Glomerular visceral epithelial cell (primary cell): Measurements from ENCODE around the gene DDIAS.
"Not testable (repeated sequence)": the region's sequence is repeated elsewhere in the genome, so short reads cannot be mapped to it uniquely, and the experiment has no call there.

ENCODE experiments used
- DNase-seq: peaks from one replicate; pipeline ENCODE4 v3.0.0-alpha.2; 2016; ENCODE audit errors: extremely low spot score

Gene DDIAS

GRCh38 chr11:82890936-82891335 is 10.6 kb upstream of the DDIAS start:
- no peak for DNase-seq

- no peak for DNase-seq
Observed at GRCh38 chr11:82892611-82893169, 8.8 kb upstream of the DDIAS start.

- no peak for DNase-seq
Observed at GRCh38 chr11:82895437-82896091, 6.0 kb upstream of the DDIAS start.

GRCh38 chr11:82896183-82896582 is 5.4 kb upstream of the DDIAS start:
- no peak for DNase-seq

GRCh38 chr11:82898241-82898640 is 3.3 kb upstream of the DDIAS start:
- DNase-seq = no peak

- no peak for DNase-seq
Observed at GRCh38 chr11:82899186-82899820, 2.2 kb upstream of the DDIAS start.

- no peak for DNase-seq
Observed at GRCh38 chr11:82899957-82900276, 1.6 kb upstream of the DDIAS start.

GRCh38 chr11:82900277-82901164 is 1.0 kb upstream of the DDIAS start, which contains the start of gene PRCP:
Gene PRCP, minus strand, starts transcription at chr11:82900430. Its CDS starts 28 bp downstream, at chr11:82900402.
- DNase-seq = peak; percentile 91

- DNase-seq = no peak
Observed at GRCh38 chr11:82901922-82902485, 468 bp downstream of the DDIAS start.

GRCh38 chr11:82902880-82903279 is 1.3 kb downstream of the DDIAS start:
- no peak for DNase-seq

GRCh38 chr11:82903843-82904586 is 2.5 kb downstream of the DDIAS start:
- no peak for DNase-seq

GRCh38 chr11:82906236-82906635 is 4.7 kb downstream of the DDIAS start:
- peak; percentile 5 for DNase-seq

- DNase-seq = no peak
Observed at GRCh38 chr11:82906931-82907330, 5.4 kb downstream of the DDIAS start.

GRCh38 chr11:82907371-82907770 is 5.8 kb downstream of the DDIAS start:
- DNase-seq = no peak

GRCh38 chr11:82908311-82908710 is 6.8 kb downstream of the DDIAS start:
- no peak for DNase-seq

- DNase-seq = no peak
Observed at GRCh38 chr11:82909015-82909640, 7.6 kb downstream of the DDIAS start.

GRCh38 chr11:82919786-82920185 is 18.2 kb downstream of the DDIAS start:
- not testable (repeated sequence) for DNase-seq

GRCh38 chr11:82920227-82920626 is 18.7 kb downstream of the DDIAS start:
- not testable (repeated sequence) for DNase-seq

- not testable (repeated sequence) for DNase-seq
Observed at GRCh38 chr11:82922396-82923173, 21.0 kb downstream of the DDIAS start.
